ENCODE data around the gene OPRD1.
"Not testable (repeated sequence)": the region's sequence is repeated elsewhere in the genome, so short reads cannot be mapped to it uniquely, and the experiment has no call there.

OPRD1 gene

DNA sequence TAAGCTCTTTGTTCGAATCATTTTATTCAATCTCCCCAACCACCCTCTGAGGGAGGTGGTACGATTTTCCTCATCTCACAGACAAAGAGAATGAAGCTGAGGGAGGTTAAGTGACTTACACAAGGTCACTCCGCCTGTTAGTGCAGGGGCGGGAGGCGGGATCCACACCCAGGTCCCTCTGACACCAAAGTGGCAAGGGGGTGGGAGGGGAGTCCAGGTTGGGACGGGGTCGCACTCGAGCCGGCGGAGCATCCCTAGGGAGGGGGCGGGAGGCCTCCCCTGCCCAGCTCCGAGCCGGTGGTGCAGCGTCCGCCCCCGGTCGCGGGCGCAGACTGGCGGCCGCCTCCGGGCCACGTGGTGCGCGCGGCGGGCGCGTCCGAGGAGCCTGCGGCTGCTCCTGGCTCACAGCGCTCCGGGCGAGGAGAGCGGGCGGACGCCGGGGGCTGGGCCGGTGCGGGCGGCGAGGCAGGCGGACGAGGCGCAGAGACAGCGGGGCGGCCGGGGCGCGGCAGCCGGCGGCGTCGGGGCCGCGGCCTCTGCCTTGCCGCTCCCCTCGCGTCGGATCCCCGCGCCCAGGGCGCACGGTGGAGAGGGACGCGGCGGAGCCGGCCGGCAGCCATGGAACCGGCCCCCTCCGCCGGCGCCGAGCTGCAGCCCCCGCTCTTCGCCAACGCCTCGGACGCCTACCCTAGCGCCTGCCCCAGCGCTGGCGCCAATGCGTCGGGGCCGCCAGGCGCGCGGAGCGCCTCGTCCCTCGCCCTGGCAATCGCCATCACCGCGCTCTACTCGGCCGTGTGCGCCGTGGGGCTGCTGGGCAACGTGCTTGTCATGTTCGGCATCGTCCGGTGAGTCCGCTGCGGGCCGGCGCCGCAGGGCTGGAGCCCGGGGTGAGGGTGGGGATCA, at the start of gene OPRD1:
Gene OPRD1 (plus strand): TSS at position 405 of the 903 bp plus-strand sequence. CDS start 214 bp downstream, at position 619.
- in situ Hi-C loops (cut with MboI; ENCODE audit: low sequenced_read_pairs), result no loop called here

DNA sequence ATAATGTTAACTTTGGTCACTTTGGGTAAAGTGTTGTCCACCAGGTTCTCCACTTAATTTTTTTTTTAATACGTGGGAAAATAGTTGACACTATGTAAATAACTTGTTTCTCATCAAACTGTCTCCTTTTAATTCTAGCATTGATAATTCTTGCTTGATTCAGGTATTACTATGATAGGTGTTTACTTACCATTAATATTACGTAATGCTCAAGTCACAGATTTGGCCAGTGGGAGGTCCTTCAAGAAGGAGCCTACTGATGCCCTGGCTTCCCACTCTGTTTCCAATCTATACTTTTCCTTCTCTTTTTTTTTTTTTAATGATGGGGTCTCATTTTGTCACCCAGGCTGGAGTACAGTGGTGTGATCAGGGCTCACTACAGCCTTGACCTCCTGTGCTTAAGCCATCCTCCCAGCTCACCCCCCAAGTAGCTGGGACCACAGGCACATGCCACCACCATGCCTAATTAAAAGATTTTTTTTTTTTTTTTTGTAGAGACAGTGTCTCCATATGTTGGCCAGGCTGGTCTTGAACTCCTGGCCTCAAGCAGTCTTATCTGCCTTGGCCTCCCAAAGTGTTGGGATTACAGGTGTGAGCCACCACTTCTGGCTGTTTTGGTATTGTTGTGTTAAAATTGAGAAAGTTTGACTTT, 45.3 kb upstream of the OPRD1 start:
- in situ Hi-C loops (cut with MboI; ENCODE audit: low sequenced_read_pairs), result no loop called here

DNA sequence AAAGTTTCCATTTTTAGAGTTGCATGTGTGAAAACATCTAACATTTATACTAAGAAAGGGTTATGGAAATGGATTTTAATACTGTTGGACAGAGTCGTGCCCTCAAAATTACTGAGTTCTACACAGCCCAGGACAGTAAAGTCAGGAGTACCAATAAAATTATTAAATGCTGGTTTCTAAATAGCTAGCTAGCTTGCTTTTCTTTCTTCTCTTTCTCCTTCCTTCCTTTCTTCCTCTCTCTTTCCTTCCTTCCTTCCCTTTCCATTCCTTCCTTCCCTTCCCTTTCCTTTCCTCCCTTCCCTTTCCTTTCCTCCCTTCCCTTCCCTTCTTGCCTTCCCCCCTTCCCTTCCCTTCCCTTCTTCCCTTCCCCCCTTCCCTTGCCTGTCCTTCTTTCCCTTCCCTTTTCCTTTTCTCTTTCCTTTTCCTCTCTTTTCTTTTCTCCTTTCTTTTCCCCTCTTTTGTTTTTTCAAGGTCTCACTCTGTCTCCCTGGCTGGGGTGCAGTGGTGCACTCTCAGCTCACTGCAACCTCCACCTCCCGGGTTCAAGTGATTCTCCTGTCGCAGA, 41.3 kb upstream of the OPRD1 start:
- in situ Hi-C loops (cut with MboI; ENCODE audit: low sequenced_read_pairs), result no loop called here

DNA sequence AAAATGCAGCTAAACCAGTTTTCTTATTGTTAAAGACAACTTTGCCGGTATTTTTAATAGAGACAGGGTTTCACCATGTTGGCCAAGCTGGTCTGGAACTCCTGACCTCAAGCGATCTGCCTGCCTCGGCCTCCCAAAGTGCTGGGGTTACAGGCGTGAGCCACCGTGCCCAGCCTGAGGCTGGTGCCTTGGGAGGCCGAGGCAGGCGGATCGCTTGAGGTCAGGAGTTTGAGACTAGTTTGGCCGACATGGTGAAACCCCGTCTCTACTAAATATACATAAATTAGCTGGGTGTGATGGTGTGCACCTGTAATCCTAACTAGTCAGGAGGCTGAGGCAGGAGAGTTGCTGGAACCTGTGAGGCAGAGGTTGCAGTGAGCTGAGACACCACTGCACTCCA, 40.0 kb upstream of the OPRD1 start:
- in situ Hi-C loops (cut with MboI; ENCODE audit: low sequenced_read_pairs), result not testable (repeated sequence)

DNA sequence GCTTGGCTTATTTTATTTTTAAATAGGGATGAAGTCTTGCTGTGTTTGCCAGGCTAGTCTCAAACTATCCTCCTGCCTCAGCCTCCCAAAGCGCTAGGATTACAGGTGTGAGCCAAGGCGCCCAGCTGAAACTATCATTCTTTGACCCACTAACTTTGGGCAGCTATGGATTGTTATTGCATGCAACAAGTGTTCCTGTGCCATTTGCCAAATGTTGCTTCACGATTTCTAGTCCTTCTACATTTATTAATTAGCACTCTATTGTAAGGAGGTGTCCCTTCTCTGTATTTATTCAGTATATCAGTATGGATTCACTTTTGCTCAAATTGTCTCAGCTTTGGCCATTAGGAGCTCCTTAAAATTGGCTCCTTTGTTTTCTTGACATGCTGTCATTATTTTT, 38.9 kb upstream of the OPRD1 start:
- in situ Hi-C loops (cut with MboI; ENCODE audit: low sequenced_read_pairs), result no loop called here

DNA sequence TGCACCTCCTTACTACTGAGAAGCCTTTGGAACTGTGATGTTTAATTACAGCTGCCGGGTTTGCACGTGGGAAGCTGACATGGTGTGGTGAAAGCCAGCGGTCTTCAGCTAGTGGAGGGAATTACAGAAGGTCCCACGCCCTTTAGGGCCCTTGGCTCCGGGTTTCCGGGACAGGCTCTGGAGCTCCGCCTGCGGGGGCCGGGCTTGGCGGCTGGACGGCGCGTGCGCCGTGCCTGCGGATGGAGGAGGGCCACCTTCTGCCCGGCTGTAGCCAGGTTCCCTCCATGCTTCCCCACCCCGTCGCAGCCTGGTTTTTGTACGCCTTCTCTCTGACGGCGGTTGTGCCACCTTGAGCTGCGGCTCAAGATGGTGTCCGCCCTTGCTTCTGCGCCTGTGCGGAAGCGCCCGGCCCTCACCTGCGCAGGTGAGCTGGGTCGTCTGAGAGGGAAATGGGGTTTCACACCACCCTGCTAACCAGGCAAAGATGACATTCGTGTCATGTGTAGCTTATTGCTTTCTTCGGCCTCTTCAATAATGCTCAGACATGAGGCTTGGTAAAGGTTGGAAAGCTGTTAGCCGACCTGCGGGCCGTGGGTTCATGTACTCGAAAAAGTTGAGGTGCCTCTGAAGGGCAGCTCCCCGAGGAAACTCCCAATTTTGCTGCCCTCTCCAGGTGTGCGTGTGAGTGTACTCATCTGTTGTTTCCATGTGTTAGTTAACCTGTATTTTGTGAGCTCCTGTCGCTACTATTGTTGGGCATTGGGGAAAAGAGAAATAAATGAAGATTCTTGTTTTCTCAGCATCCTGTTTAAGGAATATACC, 36.6 kb upstream of the OPRD1 start:
- in situ Hi-C loops (cut with MboI; ENCODE audit: low sequenced_read_pairs), result no loop called here

DNA sequence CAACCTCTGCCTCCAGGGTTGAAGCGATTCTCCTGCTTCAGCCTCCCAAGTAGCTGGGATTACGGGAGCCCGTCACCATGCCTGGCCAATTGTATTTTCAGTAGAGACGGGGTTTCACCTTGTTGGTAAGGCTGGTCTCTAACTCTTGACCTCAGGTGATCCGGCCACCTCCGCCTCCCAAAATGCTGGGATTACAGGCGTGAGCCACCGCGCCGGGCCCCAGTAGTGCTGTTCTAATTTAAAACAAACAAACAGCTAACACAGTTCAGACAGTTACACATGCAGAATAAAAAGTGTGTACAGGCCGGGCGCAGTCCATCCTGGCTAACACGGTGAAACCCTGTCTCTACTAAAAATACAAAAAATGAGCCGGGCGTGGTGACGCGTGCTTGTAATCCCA, 35.6 kb upstream of the OPRD1 start:
- in situ Hi-C loops (cut with MboI; ENCODE audit: low sequenced_read_pairs), result no loop called here

DNA sequence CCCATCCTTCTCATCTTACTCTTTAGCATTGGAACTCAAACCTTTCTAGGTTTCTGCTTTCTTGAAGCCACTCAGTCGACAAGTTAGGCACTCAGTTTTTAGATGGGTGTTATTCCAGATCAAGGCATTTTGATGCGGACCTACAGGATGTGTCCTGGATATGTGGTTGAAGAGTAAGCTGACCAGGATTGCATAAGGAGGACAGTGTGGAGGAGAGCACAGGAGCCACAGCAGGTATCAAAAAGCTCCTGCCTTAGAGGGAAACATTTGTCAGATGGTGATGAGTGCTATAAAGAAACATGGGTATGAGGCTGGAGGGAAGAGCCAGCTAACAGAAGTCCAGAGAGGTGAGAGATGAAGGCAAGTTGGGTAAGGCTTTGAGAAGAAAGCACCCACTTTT, 33.9 kb upstream of the OPRD1 start:
- in situ Hi-C loops (cut with MboI; ENCODE audit: low sequenced_read_pairs), result no loop called here

DNA sequence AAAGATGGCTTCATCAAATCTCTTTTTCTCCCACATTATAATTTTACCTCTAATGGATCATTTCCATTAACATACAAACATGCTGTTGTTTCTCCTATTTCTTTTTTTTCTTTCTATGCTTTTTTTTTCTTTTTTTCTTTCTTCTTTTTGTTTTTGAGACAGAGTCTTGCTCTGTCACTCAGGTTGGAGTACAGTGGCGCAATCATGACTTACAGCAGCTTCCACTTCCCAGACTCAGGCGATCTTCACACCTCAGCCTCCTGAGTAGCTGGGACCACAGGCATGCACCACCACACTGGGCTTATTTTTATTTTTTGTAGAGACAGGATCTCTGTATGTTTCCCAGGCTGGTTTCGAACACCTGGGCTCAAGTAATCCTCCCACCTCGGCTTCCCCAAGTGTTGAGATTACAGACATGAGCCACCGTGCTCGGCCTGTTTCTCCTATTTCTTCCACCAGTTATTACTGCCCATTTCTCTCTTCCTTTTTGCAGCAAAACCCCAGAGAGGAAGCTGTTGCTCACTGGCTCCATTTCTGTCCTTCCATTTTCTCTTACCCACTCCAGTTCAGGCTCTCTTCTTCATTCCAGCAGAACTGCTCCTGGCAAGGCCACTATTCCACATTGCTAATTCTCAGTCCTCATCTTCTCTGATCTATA, 32.1 kb upstream of the OPRD1 start:
- in situ Hi-C loops (cut with MboI; ENCODE audit: low sequenced_read_pairs), result loop anchor here (10.0 kb wide), 1 partner anchor 415 kb away; no protein-coding TSS in a partner anchor

DNA sequence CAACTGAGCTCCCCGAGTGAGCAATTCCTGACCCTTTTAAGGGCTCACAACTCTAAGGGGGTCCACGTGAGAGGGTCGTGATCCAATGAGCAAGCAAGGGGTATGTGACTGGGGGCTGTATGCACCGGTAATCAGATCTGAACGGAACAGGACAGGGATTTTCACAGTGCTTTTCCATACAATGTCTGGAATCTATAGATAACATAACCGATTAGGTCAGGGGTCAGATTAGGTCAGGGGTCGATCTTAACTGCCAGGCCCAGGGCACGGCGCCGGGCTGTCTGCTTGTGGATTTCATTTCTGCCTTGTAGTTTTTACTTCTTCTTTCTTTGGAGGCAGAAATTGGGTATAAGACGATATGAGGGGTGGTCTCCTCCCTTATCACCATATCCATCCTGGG, 30.7 kb upstream of the OPRD1 start:
- in situ Hi-C loops (cut with MboI; ENCODE audit: low sequenced_read_pairs), result loop anchor here (10.0 kb wide), 1 partner anchor 413 kb away; no protein-coding TSS in a partner anchor

DNA sequence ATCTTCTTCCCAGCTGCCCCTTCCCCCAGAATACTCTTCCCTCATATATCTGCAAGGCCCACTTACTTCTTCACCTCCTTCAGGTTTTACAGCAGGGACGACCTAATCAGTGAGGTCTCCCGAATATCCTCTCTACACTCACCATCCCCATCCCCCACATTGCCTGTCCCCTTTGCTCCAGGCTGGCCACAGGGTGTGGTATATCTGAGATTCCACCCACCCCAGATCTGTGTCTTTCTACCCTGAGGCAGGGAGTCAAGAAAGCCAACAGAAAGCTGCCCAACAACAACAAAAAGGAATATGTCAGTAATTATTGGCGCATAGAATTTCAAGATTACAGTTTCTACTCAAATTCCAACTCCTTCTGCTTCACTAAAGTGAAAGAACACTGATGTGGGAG, 30.0 kb upstream of the OPRD1 start:
- in situ Hi-C loops (cut with MboI; ENCODE audit: low sequenced_read_pairs), result loop anchor here (10.0 kb wide), 1 partner anchor 413 kb away; no protein-coding TSS in a partner anchor

DNA sequence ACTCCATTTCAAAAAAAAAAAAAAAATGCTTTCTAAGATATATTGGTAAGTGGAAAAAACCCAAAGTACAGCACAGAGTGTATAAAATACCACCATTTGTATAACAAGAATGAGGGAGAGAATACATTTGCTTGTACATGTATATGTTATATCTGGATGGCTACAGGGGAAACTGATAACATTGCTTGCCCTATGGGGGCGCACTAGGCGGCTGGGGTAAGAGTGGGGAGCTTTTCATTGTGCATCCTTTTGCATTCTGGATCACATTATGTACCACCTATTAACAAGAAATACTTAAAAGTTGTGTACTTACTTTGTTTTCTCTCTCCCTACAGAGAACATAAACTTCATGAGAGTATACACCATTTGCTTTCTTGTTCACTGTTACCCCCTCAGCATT, 28.6 kb upstream of the OPRD1 start:
- in situ Hi-C loops (cut with MboI; ENCODE audit: low sequenced_read_pairs), result loop anchor here (10.0 kb wide), 1 partner anchor 411 kb away; no protein-coding TSS in a partner anchor

DNA sequence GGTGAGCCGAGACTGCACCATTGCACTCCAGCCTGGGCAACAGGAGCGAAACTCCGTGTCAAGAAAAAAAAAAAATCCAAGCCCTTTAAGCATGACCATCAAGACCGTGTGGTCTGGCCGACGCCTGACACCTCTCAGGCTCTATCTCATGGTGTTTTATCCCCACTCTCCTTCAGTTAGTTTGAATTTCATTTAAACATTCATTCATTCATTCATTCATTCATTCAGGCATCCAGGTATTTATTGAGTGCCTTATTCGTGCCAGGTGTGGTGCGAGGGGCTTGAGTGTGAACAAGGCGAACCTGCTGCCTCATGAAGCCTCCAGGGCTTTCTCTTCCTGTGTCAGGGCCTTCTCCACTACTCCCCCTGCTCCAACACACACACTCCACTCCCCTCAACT, 22.6 kb upstream of the OPRD1 start:
- in situ Hi-C loops (cut with MboI; ENCODE audit: low sequenced_read_pairs), result loop anchor here (5.0 to 10.0 kb wide), 2 partner anchors 83 to 405 kb away; no protein-coding TSS in a partner anchor

DNA sequence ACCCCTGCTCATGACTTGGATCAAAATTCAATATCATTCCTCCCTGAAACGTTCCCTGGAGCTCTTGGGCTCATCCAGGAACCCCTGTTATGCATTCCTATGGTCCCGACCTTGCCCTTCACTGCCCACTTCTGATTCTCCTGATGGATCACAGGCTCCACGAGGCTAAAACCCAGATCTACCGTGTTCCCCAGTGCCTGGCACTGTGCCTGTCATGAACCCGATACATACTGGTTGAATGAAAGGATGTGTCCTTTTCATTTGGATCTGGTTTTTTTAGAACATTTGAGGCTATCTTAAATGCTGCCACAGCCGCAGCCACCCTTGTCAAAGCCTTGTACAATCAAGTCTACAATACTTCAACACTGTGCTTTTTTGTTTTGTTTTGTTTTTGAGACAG, 22.2 kb upstream of the OPRD1 start:
- in situ Hi-C loops (cut with MboI; ENCODE audit: low sequenced_read_pairs), result loop anchor here (5.0 to 10.0 kb wide), 2 partner anchors 82 to 405 kb away; no protein-coding TSS in a partner anchor

DNA sequence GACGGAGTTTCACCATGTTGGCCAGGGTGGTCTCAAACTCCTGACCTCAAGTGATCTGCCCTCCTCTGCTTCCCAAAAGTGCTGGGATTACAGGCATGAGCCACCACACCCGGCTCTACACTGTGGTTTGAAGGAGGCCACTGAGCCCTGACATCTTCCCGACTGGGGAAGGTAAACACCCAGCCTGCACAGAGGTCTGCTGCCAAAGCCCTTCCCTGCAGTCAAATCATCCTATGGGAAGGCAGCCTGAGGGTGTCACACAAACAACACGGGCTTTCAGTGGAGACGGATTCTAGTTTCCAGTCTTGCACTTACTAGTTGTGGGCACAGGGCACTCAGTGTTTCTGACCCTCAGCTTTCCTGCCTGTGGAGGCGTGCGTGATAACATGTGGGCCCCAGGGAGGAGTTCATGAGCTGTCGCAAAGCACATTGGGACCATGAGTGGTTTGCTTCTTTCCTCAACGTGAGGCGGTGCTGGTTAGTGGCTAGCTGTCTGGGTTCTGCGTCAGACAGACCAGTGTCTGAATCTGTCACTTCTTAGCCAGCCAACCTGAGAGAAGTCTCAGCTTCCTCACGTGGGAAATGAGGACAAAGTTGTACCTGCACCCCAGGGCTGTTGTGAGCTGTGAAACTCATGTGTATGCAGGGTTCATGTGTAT, 21.5 kb upstream of the OPRD1 start:
- in situ Hi-C loops (cut with MboI; ENCODE audit: low sequenced_read_pairs), result no loop called here

DNA sequence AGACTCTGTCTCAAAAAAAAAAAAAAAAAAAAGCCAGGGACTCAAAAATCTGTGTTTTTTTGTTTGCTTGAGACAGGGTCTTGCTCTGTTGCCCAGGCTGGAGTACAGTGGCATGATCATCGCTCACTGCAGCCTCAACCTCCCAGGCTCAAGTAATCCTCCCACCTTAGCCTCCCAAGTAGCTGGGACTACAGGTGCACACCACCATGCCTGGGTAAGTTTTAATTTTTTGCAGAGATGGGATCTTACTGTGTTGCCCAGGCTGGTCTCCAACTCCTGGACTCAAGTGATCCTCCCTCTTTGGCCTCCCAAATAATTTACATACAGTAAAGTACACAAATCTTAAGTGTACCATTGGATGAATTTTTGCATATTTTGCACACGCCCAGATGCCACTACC, 20.0 kb upstream of the OPRD1 start:
- in situ Hi-C loops (cut with MboI; ENCODE audit: low sequenced_read_pairs), result not testable (repeated sequence)

DNA sequence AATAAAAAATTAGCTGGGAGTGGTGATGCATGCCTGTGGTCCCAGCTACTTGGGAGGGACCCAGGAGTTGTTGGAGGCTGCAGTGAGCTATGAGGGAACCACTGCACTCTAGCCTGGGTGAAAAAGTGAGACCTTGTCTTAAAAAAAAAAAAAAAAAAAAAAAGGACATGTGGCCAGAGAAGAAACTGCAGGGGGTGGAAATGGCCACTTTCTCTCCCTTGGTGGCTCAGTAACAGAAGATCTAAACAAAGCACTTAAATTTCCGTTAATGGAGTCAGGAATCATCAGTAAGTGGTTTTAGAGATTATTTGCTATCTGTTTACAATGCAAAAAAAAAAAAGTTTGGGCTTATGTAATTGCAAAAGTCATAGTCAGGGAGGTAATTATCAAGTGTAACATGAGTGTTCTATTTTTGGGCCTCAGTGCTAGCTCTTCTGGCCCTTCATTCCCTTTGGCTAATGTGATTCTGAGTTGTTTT, 19.3 kb upstream of the OPRD1 start:
- in situ Hi-C loops (cut with MboI; ENCODE audit: low sequenced_read_pairs), result no loop called here

DNA sequence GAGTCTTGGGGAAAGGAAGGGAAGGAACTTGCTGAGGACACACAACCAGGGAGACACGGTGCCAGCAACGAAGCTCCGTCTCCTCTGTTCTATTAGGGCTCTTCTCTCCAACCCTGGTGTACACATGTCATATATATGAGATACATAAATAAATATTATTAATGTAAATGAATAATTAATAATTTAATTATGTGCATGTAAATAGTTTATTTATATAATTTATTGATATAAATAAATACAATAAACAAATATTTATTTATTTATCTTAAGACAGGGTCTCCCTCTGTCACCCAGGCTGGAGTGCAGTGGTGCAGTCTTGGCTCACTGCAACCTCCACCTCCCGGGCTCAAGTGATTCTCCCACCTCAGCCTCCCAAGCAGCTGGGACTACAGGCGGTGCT, 17.4 kb upstream of the OPRD1 start:
- in situ Hi-C loops (cut with MboI; ENCODE audit: low sequenced_read_pairs), result not testable (repeated sequence)
